WTC11 (cell line): Measurements from ENCODE around the gene HJURP. TPM values are rescaled to one million over a fixed set of nuclear protein-coding genes. Genes with fewer than 3 reads are reported as not detected.

Source experiments
- ATAC-seq: fragments of 200-7000 bp; cut with Tn5 transposase; 2 replicates; pipeline ENCODE4 v1.10.0; 2021; ENCODE audit warnings: mild to moderate bottlenecking, moderate library complexity
- CTCF ChIA-PET: fragments of 300-600 bp; sonication (Branson Sonifier 250); formaldehyde crosslinking; loops from one replicate; lab custom pipeline; 2021; ENCODE audit warnings: antibody characterized with exemption; lab: Charles Lee
- POLR2A ChIA-PET: fragments of 350-600 bp; sonication (Branson Sonifier 250); formaldehyde crosslinking; loops from one replicate; lab custom pipeline; 2021; ENCODE audit warnings: antibody characterized with exemption; lab: Charles Lee
- DNase-seq: peaks from one replicate; pipeline ENCODE4 v3.0.0; 2021; ENCODE audit warnings: low spot score
- H3K27ac Mint-ChIP-seq: 2 replicates; pipeline ENCODE4 v1.8.0; 2021; ENCODE audit warnings: mixed read lengths
- H3K27me3 Mint-ChIP-seq: 2 replicates; pipeline ENCODE4 v1.8.0; 2021; ENCODE audit warnings: low read depth, mild to moderate bottlenecking, moderate library complexity, mixed read lengths
- H3K36me3 Mint-ChIP-seq: 2 replicates; pipeline ENCODE4 v1.8.0; 2021; ENCODE audit warnings: mixed read lengths
- H3K4me1 Mint-ChIP-seq: 2 replicates; pipeline ENCODE4 v1.8.0; 2022; ENCODE audit warnings: mixed read lengths
- H3K4me3 Mint-ChIP-seq: 2 replicates; pipeline ENCODE4 v1.8.0; 2021; ENCODE audit warnings: mild to moderate bottlenecking, moderate library complexity, mixed read lengths
- H3K9me3 Mint-ChIP-seq: 2 replicates; pipeline ENCODE4 v1.8.0; 2021; ENCODE audit warnings: mixed read lengths
- CBFB ChIP-seq: sonication (generic); formaldehyde crosslinking; IDR thresholded peaks from 2 replicates; pipeline ENCODE4 v1.8.1; 2022; ENCODE audit warnings: mild to moderate bottlenecking, low read depth, missing genetic modification reagents
- E2F1 ChIP-seq: sonication (generic); formaldehyde crosslinking; IDR thresholded peaks from 2 replicates; pipeline ENCODE4 v1.8.0; 2022; ENCODE audit warnings: mild to moderate bottlenecking, missing genetic modification reagents
- EMX1 ChIP-seq: fragments of 250-450 bp; sonication (Bioruptor Pico); IDR thresholded peaks from 2 replicates; pipeline ENCODE4 v1.8.0; 2021; ENCODE audit warnings: mild to moderate bottlenecking
- ERG ChIP-seq: fragments of 250-450 bp; sonication (Bioruptor Pico); IDR thresholded peaks from 2 replicates; pipeline ENCODE4 v1.8.0; 2021; ENCODE audit warnings: mild to moderate bottlenecking
- FOXP1 ChIP-seq: sonication (generic); formaldehyde crosslinking; IDR thresholded peaks from 2 replicates; pipeline ENCODE4 v1.8.0; 2022; ENCODE audit warnings: missing genetic modification reagents, mild to moderate bottlenecking, moderate library complexity, borderline replicate concordance
- GTF2I ChIP-seq: fragments of 250-450 bp; sonication (Bioruptor Pico); conservative IDR thresholded peaks from 2 replicates; pipeline ENCODE4 v1.4.0; 2021; ENCODE audit warnings: mild to moderate bottlenecking
- IRF2 ChIP-seq: sonication (generic); formaldehyde crosslinking; IDR thresholded peaks from 2 replicates; pipeline ENCODE4 v1.8.0; 2022; ENCODE audit warnings: low read depth, missing genetic modification reagents, borderline replicate concordance
- JAZF1 ChIP-seq: fragments of 250-450 bp; sonication (Bioruptor Pico); IDR thresholded peaks from 2 replicates; pipeline ENCODE4 v1.9.0; 2021; ENCODE audit warnings: moderate library complexity, mild to moderate bottlenecking, inconsistent platforms
- KAT7 ChIP-seq: sonication (generic); formaldehyde crosslinking; IDR thresholded peaks from 2 replicates; pipeline ENCODE4 v1.8.1; 2023; ENCODE audit warnings: missing genetic modification reagents, mild to moderate bottlenecking, borderline replicate concordance
- MXD4 ChIP-seq: fragments of 250-450 bp; sonication (Bioruptor Pico); IDR thresholded peaks from 2 replicates; pipeline ENCODE4 v1.8.0; 2021; ENCODE audit warnings: mild to moderate bottlenecking, moderate library complexity, borderline replicate concordance
- NR2C2 ChIP-seq: sonication (generic); formaldehyde crosslinking; IDR thresholded peaks from 2 replicates; pipeline ENCODE4 v1.8.0; 2022; ENCODE audit warnings: mild to moderate bottlenecking, missing genetic modification reagents
- PRDM15 ChIP-seq: sonication (generic); formaldehyde crosslinking; IDR thresholded peaks from 2 replicates; pipeline ENCODE4 v1.8.0; 2022; ENCODE audit warnings: missing genetic modification reagents
- SMAD3 ChIP-seq: sonication (generic); formaldehyde crosslinking; IDR thresholded peaks from 2 replicates; pipeline ENCODE4 v1.8.0; 2022; ENCODE audit warnings: missing genetic modification reagents, mild to moderate bottlenecking, borderline replicate concordance
- TEAD1 ChIP-seq: sonication (generic); formaldehyde crosslinking; IDR thresholded peaks from 2 replicates; pipeline ENCODE4 v1.8.0; 2022; ENCODE audit warnings: mild to moderate bottlenecking, missing genetic modification reagents
- ZMAT4 ChIP-seq: fragments of 250-450 bp; sonication (Bioruptor Pico); IDR thresholded peaks from 2 replicates; pipeline ENCODE4 v1.9.0; 2021; ENCODE audit warnings: mild to moderate bottlenecking
- ZNF138 ChIP-seq: sonication (generic); formaldehyde crosslinking; conservative IDR thresholded peaks from 2 replicates; pipeline ENCODE4 v1.8.1; 2022; ENCODE audit warnings: mild to moderate bottlenecking, moderate library complexity, missing genetic modification reagents
- ZNF425 ChIP-seq: fragments of 250-450 bp; sonication (Bioruptor Pico); conservative IDR thresholded peaks from 2 replicates; pipeline ENCODE4 v1.9.0; 2021; ENCODE audit warnings: mild to moderate bottlenecking
- total RNA-seq: library from RNA; stranded (reverse); gene quantifications from 3 replicates; pipeline ENCODE4 v1.2.3, GENCODE V29; 2021

HJURP gene
- total RNA-seq, 1 experiment from 2014 or later = 83.7 TPM

GRCh38 chr2:233795735-233796171 is 58.6 kb downstream of the HJURP start (continued):
- TF ChIP-seq JAZF1 (CRISPR knock-in tag) = no peak

GRCh38 chr2:233794128-233794658 is 60.1 kb downstream of the HJURP start:
- no peaks in the 10 kb centered on the region; the same call in 1 of the 2 replicates for H3K27me3 Mint-ChIP-seq
- CTCF ChIA-PET = no interaction called here
- no peak for ATAC-seq
- no peaks in the 10 kb centered on the region for H3K36me3 Mint-ChIP-seq
- no peaks in the 10 kb centered on the region for H3K4me1 Mint-ChIP-seq
- H3K4me3 Mint-ChIP-seq = no peak overlapping the region
- DNase-seq = no peak
- H3K27ac Mint-ChIP-seq = no peak overlapping the region
- peaks cover 2% of the 10 kb centered on the region for H3K9me3 Mint-ChIP-seq
- no peak for TF ChIP-seq NR2C2
- POLR2A ChIA-PET = no interaction called here

GRCh38 chr2:233793465-233794127 is 60.7 kb downstream of the HJURP start:
- ChIA-PET POLR2A (no interaction called here), CTCF (no interaction called here)
- DNase-seq (no peak), ATAC-seq (no peak)
- H3K4me1 Mint-ChIP-seq = no peaks in the 10 kb centered on the region
- no peak for TF ChIP-seq FOXP1 (CRISPR knock-in tag)
- TF ChIP-seq GTF2I (CRISPR knock-in tag) = no peak
- no peak for TF ChIP-seq NR2C2
- TF ChIP-seq ZMAT4 (CRISPR knock-in tag) = no peak
- TF ChIP-seq ZNF425 = no peak
- TF ChIP-seq IRF2 (CRISPR knock-in tag) = no peak
- TF ChIP-seq MXD4 (CRISPR knock-in tag) = no peak
- TF ChIP-seq KAT7 (CRISPR knock-in tag) = no peak
- H3K9me3 Mint-ChIP-seq = peaks cover 6% of the 10 kb centered on the region
- no peak overlapping the region for H3K4me3 Mint-ChIP-seq
- H3K27me3 Mint-ChIP-seq = no peaks in the 10 kb centered on the region; the same call in 1 of the 2 replicates
- no peak overlapping the region for H3K27ac Mint-ChIP-seq
- no peaks in the 10 kb centered on the region for H3K36me3 Mint-ChIP-seq

- H3K4me3 Mint-ChIP-seq = no peak overlapping the region
- DNase-seq (no peak), ATAC-seq (no peak)
- POLR2A ChIA-PET = no interaction called here
- peaks cover 6% of the 10 kb centered on the region for H3K9me3 Mint-ChIP-seq
- CTCF ChIA-PET = no interaction called here
- H3K36me3 Mint-ChIP-seq = no peaks in the 10 kb centered on the region
- H3K27me3 Mint-ChIP-seq = no peaks in the 10 kb centered on the region; the same call in 1 of the 2 replicates
- H3K4me1 Mint-ChIP-seq = no peaks in the 10 kb centered on the region
- no peak for TF ChIP-seq SMAD3
- no peak for TF ChIP-seq ERG (CRISPR knock-in tag)
- no peak for TF ChIP-seq E2F1 (CRISPR knock-in tag)
- no peak for TF ChIP-seq CBFB (CRISPR knock-in tag)
- no peak for TF ChIP-seq TEAD1
- no peak for TF ChIP-seq ZMAT4 (CRISPR knock-in tag)
- TF ChIP-seq PRDM15 (CRISPR knock-in tag) = no peak
- no peak for TF ChIP-seq EMX1
- no peak for TF ChIP-seq ZNF138 (CRISPR knock-in tag)
- no peak overlapping the region for H3K27ac Mint-ChIP-seq
Observed at GRCh38 chr2:233792720-233793119, 61.6 kb downstream of the HJURP start.
